Caco-2 (cell line): Measurements from ENCODE around the gene TUB. TPM values are rescaled to one million over a fixed set of nuclear protein-coding genes. Genes with fewer than 3 reads are reported as not detected.

Source experiments
- BruUV-seq: library from RNA; stranded (reverse); fragments of 400-500 nt; replicated peaks from 2 replicates; lab custom pipeline; 2021; lab: Mats Ljungman, UMichigan
- CTCF ChIA-PET: fragments of 300-600 bp; sonication (Branson Sonifier 250); formaldehyde crosslinking; loops from one replicate; lab custom pipeline; 2022; ENCODE audit warnings: antibody characterized with exemption; lab: Charles Lee
- POLR2A ChIA-PET: fragments of 300-600 bp; sonication (Branson Sonifier 250); formaldehyde crosslinking; loops from one replicate; lab custom pipeline; 2022; ENCODE audit warnings: antibody characterized with exemption; lab: Charles Lee
- DNase-seq, 2 experiments: peaks; one replicate each; pipeline versions ENCODE4 v3.0.0 to v3.0.0-alpha.2; 2020 to 2022
- H3K27me3 ChIP-seq: replicated peaks from 2 replicates; pipeline ENCODE4 v1.6.0; 2011; ENCODE audit warnings: low read length; ENCODE audit not compliant: control insufficient read depth, insufficient read depth
- H3K36me3 ChIP-seq: 2 replicates; pipeline ENCODE4 v1.5.1; 2011; ENCODE audit warnings: low read length; ENCODE audit not compliant: control insufficient read depth, insufficient read depth
- H3K4me1 ChIP-seq: fragments of 250-450 bp; sonication (Bioruptor Pico); 2 replicates; pipeline ENCODE4 v1.5.1; 2020; ENCODE audit warnings: mild to moderate bottlenecking
- H3K4me3 ChIP-seq: 2 replicates; pipeline ENCODE4 v1.5.1; 2011; ENCODE audit warnings: low read depth, mild to moderate bottlenecking, control low read depth, low read length
- H3K9me3 ChIP-seq: fragments of 250-450 bp; sonication (Bioruptor Pico); 2 replicates; pipeline ENCODE4 v1.5.1; 2020; ENCODE audit warnings: mild to moderate bottlenecking, moderate library complexity
- H3K27ac Mint-ChIP-seq: one replicate; pipeline ENCODE4 v1.8.0; 2022; ENCODE audit warnings: mixed read lengths; ENCODE audit not compliant: unreplicated experiment
- H3K27me3 Mint-ChIP-seq: one replicate; pipeline ENCODE4 v1.8.0; 2022; ENCODE audit warnings: mixed read lengths; ENCODE audit not compliant: insufficient read depth, unreplicated experiment
- H3K36me3 Mint-ChIP-seq: one replicate; pipeline ENCODE4 v1.8.0; 2022; ENCODE audit warnings: mild to moderate bottlenecking, mixed read lengths; ENCODE audit not compliant: insufficient read depth, unreplicated experiment
- H3K4me1 Mint-ChIP-seq: one replicate; pipeline ENCODE4 v1.8.0; 2022; ENCODE audit warnings: low read depth, mixed read lengths; ENCODE audit not compliant: unreplicated experiment
- H3K4me3 Mint-ChIP-seq: one replicate; pipeline ENCODE4 v1.8.0; 2022; ENCODE audit warnings: mild to moderate bottlenecking, moderate library complexity, mixed read lengths; ENCODE audit not compliant: unreplicated experiment
- H3K9me3 Mint-ChIP-seq: one replicate; pipeline ENCODE4 v1.8.0; 2022; ENCODE audit warnings: mixed read lengths; ENCODE audit not compliant: unreplicated experiment
- intact Hi-C: fragments of 100-400 bp; cut with micrococcal nuclease; formaldehyde crosslinking; loops from one replicate; pipeline ENCODE4 v1.10.0; 2022; ENCODE audit not compliant: unreplicated experiment
- total RNA-seq: library from RNA; stranded (reverse); gene quantifications from 2 replicates; pipeline ENCODE4 v1.2.3, GENCODE V29; 2022
- TF ChIP-seq, protein P1 (sequence below), 2 experiments: fragments of 200-600 bp in 1 of 2; IDR thresholded peaks; 1 replicate in 1 of 2; 2 replicates in 1 of 2; pipeline versions ENCODE4 v1.5.1 to v1.8.0; 2011 to 2022; ENCODE audit warnings: antibody characterized with exemption in 1 of 2, control low read depth in 1 of 2, inconsistent platforms in 1 of 2, low read depth in 1 of 2, low read length in 1 of 2, mild to moderate bottlenecking in 1 of 2, moderate library complexity in 1 of 2; ENCODE audit not compliant: insufficient read depth in 1 of 2, severe bottlenecking in 1 of 2, unreplicated experiment in 1 of 2

TUB gene
- total RNA-seq, 1 experiment from 2014 or later = not detected

DNA sequence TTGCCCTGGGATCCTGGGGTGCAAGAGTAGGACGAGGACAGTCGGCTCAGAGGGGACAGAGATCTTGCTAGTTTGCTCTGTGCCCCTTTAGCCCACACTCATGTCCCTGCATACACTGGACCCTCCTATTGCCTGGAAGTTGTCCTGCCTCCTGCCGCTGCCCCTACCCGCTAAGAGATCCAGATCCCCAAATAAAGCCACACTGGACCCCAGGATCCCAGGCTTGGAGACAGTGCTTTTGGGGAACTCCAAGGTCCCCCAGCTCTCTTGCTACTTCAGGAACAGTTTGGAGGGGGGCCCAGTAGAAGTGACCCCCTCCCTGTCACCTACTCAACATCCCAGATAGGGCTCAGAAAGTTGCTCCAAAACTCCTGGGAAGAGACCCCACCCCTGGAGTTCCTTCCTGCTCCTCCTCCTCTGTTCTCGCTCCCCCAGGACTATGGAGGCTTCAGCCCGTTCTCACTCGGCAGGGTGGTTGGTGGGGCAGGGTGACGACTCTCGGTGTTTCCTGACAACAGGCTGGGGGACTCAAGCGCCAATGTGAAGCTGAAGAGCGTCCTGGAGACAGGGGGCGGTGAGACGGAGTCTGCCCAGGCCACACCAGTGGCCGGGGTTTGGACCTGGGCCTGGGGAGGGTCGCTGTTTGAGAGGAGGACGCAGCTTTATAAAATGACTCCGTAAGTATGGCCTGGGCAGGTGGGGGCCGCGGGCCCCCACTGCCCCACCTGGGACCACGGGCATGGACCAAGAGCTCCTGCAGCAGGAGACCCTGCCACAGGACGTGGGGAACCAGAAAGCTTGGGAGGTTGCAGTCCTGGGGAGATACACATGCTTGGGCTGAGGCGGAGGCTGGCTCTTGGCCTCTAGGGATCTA lies 19.2 kb upstream of the TUB start:
- TF ChIP-seq, protein P1, sequence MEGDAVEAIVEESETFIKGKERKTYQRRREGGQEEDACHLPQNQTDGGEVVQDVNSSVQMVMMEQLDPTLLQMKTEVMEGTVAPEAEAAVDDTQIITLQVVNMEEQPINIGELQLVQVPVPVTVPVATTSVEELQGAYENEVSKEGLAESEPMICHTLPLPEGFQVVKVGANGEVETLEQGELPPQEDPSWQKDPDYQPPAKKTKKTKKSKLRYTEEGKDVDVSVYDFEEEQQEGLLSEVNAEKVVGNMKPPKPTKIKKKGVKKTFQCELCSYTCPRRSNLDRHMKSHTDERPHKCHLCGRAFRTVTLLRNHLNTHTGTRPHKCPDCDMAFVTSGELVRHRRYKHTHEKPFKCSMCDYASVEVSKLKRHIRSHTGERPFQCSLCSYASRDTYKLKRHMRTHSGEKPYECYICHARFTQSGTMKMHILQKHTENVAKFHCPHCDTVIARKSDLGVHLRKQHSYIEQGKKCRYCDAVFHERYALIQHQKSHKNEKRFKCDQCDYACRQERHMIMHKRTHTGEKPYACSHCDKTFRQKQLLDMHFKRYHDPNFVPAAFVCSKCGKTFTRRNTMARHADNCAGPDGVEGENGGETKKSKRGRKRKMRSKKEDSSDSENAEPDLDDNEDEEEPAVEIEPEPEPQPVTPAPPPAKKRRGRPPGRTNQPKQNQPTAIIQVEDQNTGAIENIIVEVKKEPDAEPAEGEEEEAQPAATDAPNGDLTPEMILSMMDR (IDR thresholded peaks at IDR 0.05; ENCODE audit: insufficient read depth in 1 of 2, low read depth in 1 of 2, low read length in 1 of 2, severe bottlenecking in 1 of 2, unreplicated experiment in 1 of 2) = no peak
- Histone ChIP-seq H3K4me3 (no peak overlapping the region), H3K27me3 (no peaks in the 10 kb centered on the region), H3K9me3 (no peaks in the 10 kb centered on the region), H3K4me1 (no peaks in the 10 kb centered on the region; the same call in 1 of the 2 replicates), H3K36me3 (no peaks in the 10 kb centered on the region)
- H3K4me1 Mint-ChIP-seq = no peaks in the 10 kb centered on the region
- H3K4me3 Mint-ChIP-seq = no peak overlapping the region
- no peaks in the 10 kb centered on the region for H3K36me3 Mint-ChIP-seq
- intact Hi-C loops = no loop called here
- BruUV-seq = no TSS peak
- ChIA-PET CTCF (no interaction called here), POLR2A (no interaction called here)
- no peaks in the 10 kb centered on the region for H3K9me3 Mint-ChIP-seq
- peaks cover under 1% of the 10 kb centered on the region for H3K27me3 Mint-ChIP-seq
- no peak overlapping the region for H3K27ac Mint-ChIP-seq
- no peak for DNase-seq

DNA sequence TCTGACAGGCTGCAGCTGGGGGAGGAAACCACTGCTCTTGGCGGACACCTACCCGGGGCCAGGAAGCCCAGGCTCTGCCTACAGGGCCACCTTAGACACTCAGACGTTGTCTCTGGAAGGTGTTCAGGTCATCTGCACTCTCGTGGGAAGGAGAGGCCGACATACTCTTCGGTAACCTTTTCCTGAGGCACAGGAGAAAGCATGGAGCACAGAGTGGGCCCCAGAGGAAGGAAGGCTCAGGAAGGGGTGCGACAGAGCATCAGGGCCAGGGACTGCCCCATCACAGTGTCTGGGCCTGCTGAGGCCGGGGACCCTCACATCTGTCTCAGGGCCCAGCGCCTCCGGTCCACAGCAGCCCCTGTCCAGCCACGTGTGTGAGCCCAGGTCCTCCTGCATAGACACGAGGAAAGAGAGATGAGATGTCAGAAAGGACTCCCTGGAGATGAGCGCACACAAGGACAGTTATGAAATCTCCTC lies 18.2 kb upstream of the TUB start:
- no TSS peak for BruUV-seq
- Mint-ChIP-seq H3K36me3 (no peaks in the 10 kb centered on the region), H3K4me3 (no peak overlapping the region), H3K4me1 (no peaks in the 10 kb centered on the region), H3K27ac (no peak overlapping the region), H3K27me3 (peaks cover 5% of the 10 kb centered on the region), H3K9me3 (no peaks in the 10 kb centered on the region)
- ChIA-PET CTCF (no interaction called here), POLR2A (no interaction called here)
- Histone ChIP-seq H3K36me3 (no peaks in the 10 kb centered on the region), H3K4me1 (no peaks in the 10 kb centered on the region), H3K9me3 (no peaks in the 10 kb centered on the region), H3K4me3 (no peak overlapping the region), H3K27me3 (no peaks in the 10 kb centered on the region)
- TF ChIP-seq, protein P1 (IDR thresholded peaks at IDR 0.05; ENCODE audit: insufficient read depth in 1 of 2, low read depth in 1 of 2, low read length in 1 of 2, severe bottlenecking in 1 of 2, unreplicated experiment in 1 of 2) = no peak
- intact Hi-C loops = no loop called here
- DNase-seq = no peak

DNA sequence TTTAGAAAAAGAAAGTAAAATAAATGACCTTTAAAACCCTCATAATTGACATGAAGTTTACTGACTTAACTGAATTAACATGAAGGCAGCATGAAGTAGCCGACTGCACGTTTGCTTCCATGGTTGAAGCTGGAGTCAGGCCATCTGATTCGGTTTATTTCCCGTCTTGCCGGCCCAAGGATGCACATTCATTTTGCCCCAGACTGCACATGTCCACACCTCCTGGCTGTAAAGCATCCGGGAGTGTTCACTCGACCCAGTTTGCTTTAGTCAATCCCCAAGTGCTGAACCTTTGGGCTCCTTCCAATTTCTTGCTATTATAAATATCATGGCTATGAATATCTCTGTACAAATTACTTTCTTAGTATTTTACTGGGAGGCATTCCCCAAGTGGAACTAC lies 17.7 kb upstream of the TUB start:
- CTCF ChIA-PET = no interaction called here
- Mint-ChIP-seq H3K27ac (no peak overlapping the region), H3K36me3 (no peaks in the 10 kb centered on the region)

More for the DNA sequence above, 17.7 kb upstream of the TUB start:
- Mint-ChIP-seq H3K9me3 (no peaks in the 10 kb centered on the region), H3K4me3 (no peak overlapping the region), H3K4me1 (no peaks in the 10 kb centered on the region), H3K27me3 (peaks cover 6% of the 10 kb centered on the region)
- no peaks in the 10 kb centered on the region for H3K9me3 ChIP-seq
- no TSS peak for BruUV-seq
- POLR2A ChIA-PET = no interaction called here
- no peaks in the 10 kb centered on the region for H3K36me3 ChIP-seq
- no peaks in the 10 kb centered on the region for H3K4me1 ChIP-seq
- H3K27me3 ChIP-seq = no peaks in the 10 kb centered on the region
- no peak overlapping the region for H3K4me3 ChIP-seq
- intact Hi-C loops = no loop called here
- TF ChIP-seq, protein P1 (IDR thresholded peaks at IDR 0.05; ENCODE audit: insufficient read depth in 1 of 2, low read depth in 1 of 2, low read length in 1 of 2, severe bottlenecking in 1 of 2, unreplicated experiment in 1 of 2) = no peak
- DNase-seq = no peak
